Measurements from ENCODE around the gene MRPS7. TPM values are rescaled to one million over a fixed set of nuclear protein-coding genes. Genes with fewer than 3 reads are reported as not detected.
A peak's percentile ranks its signal among the peaks of the same experiment; 100 is the strongest.

Gene MRPS7
- total and polyA plus RNA-seq, 9 of the 15 experiments (the other 6 are each of a cell fraction or from before 2014, with no cell fraction given) = 107 to 244 (median 132) TPM

DNA sequence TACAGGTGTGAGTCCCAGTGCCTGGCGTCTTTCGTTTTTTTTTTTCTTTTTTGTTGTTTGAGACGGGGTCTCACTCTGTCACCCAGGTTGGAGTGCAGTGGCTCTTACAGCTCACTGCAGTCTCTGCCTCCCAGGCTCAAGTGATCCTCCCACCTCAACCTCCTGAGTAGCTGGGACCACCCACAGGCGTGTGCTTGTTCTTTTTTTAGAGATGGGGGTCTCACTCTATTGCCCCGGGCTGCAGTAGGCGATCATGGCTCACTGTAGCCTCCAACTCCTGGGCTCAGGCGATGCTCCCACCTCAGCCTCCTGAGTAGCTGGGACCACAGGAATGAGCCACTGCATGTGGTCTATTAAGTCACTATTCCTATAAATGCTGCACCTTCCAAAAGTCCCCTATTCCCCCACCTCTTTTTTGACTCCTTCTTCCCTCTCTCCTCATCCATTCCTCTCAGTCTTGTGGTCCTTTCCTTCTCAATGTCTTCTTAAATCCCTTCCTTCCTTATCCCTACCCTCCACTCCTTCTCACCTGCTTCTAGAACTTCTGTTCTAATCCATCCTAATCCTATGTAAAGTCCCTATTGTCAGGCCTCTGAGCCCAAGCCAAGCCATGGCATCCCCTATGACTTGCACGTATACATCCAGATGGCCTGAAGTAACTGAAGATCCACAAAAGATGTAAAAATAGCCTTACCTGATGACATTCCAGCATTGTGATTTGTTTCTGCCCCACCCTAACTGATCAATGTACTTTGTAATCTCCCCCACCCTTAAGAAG is 9.5 kb upstream of the MRPS7 start:
- in situ Hi-C loops (cut with MboI) = no loop called here
- no TSS peak for BruUV-seq (replicated peaks)

More for the DNA sequence above, 9.5 kb upstream of the MRPS7 start:
- 0 out of 2 replicates have a peak, but pooled peaks cover 4% of the 10 kb centered on the region for H4K20me1 ChIP-seq (replicated peaks; ENCODE audit: control insufficient read depth, insufficient read depth, low read length)
- ATAC-seq (no peak), DNase-seq (ENCODE audit: extremely low read depth in 1 of 4, low spot score in 3 of 4) (no peak), FAIRE-seq (no peak)
- H2AFZ ChIP-seq (ENCODE audit: low read depth, low read length) = no peak overlapping the region
- peaks cover 8% of the 10 kb centered on the region; the same call in 1 of the 3 replicates for H3K36me3 ChIP-seq (ENCODE audit: control insufficient read depth, insufficient read depth, low read length)
- intact Hi-C loops (cut with micrococcal nuclease) = no loop called here
- H3K9me1 ChIP-seq (ENCODE audit: control insufficient read depth, insufficient read depth, low read length) = peaks cover 2% of the 10 kb centered on the region
- H3K9ac ChIP-seq (ENCODE audit: insufficient read depth in 1 of 2, low read depth in 2 of 2, low read length in 2 of 2) = peak overlapping the region in 1 of 2 experiments; percentile 35; a peak in 1 of 4 replicates
- no peak overlapping the region for H3K27ac ChIP-seq (ENCODE audit: extremely low read depth, low read depth, low read length)
- peaks cover 0 to 12% of the 10 kb centered on the region in 2 experiments; a peak in 2 of 5 replicates for H3K4me1 ChIP-seq (replicated peaks in 1 of 2; ENCODE audit: control insufficient read depth in 2 of 2, insufficient read depth in 2 of 2, low read length in 2 of 2)
- H3K79me2 ChIP-seq (ENCODE audit: control insufficient read depth, insufficient read depth, low read length) = peaks cover 50% of the 10 kb centered on the region
- H3K4me2 ChIP-seq (ENCODE audit: insufficient read depth, low read length) = no peak overlapping the region
- H3K4me3 ChIP-seq = no peak overlapping the region
- WGBS (ENCODE audit: insufficient coverage, low coverage, missing lambda C conversion rate) = 76% methylated on average over 7 of the region's 8 CpGs
- 0 out of 2 replicates have a peak, but pooled peaks have one; percentile 61 for TF ChIP-seq ELF4 (CRISPR knock-in tag; IDR thresholded peaks at IDR 0.05)
- TF ChIP-seq, protein P1, sequence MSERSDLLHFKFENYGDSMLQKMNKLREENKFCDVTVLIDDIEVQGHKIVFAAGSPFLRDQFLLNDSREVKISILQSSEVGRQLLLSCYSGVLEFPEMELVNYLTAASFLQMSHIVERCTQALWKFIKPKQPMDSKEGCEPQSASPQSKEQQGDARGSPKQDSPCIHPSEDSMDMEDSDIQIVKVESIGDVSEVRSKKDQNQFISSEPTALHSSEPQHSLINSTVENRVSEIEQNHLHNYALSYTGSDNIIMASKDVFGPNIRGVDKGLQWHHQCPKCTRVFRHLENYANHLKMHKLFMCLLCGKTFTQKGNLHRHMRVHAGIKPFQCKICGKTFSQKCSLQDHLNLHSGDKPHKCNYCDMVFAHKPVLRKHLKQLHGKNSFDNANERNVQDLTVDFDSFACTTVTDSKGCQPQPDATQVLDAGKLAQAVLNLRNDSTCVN (CRISPR knock-in tag; IDR thresholded peaks at IDR 0.05) = no peak
- TF ChIP-seq, protein P2, sequence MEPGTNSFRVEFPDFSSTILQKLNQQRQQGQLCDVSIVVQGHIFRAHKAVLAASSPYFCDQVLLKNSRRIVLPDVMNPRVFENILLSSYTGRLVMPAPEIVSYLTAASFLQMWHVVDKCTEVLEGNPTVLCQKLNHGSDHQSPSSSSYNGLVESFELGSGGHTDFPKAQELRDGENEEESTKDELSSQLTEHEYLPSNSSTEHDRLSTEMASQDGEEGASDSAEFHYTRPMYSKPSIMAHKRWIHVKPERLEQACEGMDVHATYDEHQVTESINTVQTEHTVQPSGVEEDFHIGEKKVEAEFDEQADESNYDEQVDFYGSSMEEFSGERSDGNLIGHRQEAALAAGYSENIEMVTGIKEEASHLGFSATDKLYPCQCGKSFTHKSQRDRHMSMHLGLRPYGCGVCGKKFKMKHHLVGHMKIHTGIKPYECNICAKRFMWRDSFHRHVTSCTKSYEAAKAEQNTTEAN (CRISPR knock-in tag; IDR thresholded peaks at IDR 0.05) = no peak
- no peak for TF ChIP-seq RNF2 (IDR thresholded peaks at IDR 0.05)
- ChIA-PET POLR2A (interaction anchor here (0.6 to 6.5 kb wide), 3 partner anchors 9 to 28 kb away, joined by 3 to 85 read pairs (median 9); partner anchors contain the start of genes GGA3 and MRPS7), CTCF (ENCODE audit: low intra/inter-chr PET ratio) (no interaction called here)
- no peaks in the 10 kb centered on the region for H3K9me3 ChIP-seq (replicated peaks; ENCODE audit: control insufficient read depth, insufficient read depth, low read depth, low read length)
- no peaks in the 10 kb centered on the region for H3K27me3 ChIP-seq (ENCODE audit: control insufficient read depth in 2 of 2, insufficient read depth in 2 of 2, low read length in 2 of 2)

Measured in K562 (cell line).